SW 1271 (cell line): Measurements from ENCODE around the gene PCBP3.

Experiments used
- DNase-seq, 2 experiments: peaks; one replicate each; lab custom pipeline; 2025; lab: John Stamatoyannopoulos, UW

PCBP3 gene

GRCh38 chr21:45861156-45861870 is 217.8 kb downstream of the PCBP3 start:
- no peak for DNase-seq

- no peak for DNase-seq
These were observed 219.2 kb downstream of the PCBP3 start for GRCh38 chr21:45862543-45863207.

GRCh38 chr21:45863267-45863666 is 219.7 kb downstream of the PCBP3 start:
- no peak for DNase-seq

- DNase-seq: no peak
These were observed 220.2 kb downstream of the PCBP3 start for GRCh38 chr21:45863751-45864150.

GRCh38 chr21:45864436-45864835 is 220.9 kb downstream of the PCBP3 start:
- no peak for DNase-seq

- no peak for DNase-seq
These were observed 221.7 kb downstream of the PCBP3 start for GRCh38 chr21:45865106-45865835.

- no peak for DNase-seq
These were observed 223.0 kb downstream of the PCBP3 start for GRCh38 chr21:45866551-45866950.

GRCh38 chr21:45867041-45867666 is 223.6 kb downstream of the PCBP3 start:
- DNase-seq: no peak

GRCh38 chr21:45867671-45868081 is 224.2 kb downstream of the PCBP3 start:
- no peak for DNase-seq

- no peak for DNase-seq
These were observed 224.6 kb downstream of the PCBP3 start for GRCh38 chr21:45868086-45868485.

GRCh38 chr21:45868488-45868887 is 225.0 kb downstream of the PCBP3 start:
- no peak for DNase-seq

GRCh38 chr21:45869121-45870007 is 225.8 kb downstream of the PCBP3 start:
- no peak for DNase-seq

GRCh38 chr21:45870421-45870820 is 226.9 kb downstream of the PCBP3 start:
- no peak for DNase-seq

- DNase-seq: no peak
These were observed 227.5 kb downstream of the PCBP3 start for GRCh38 chr21:45870851-45871615.

- no peak for DNase-seq
These were observed 228.2 kb downstream of the PCBP3 start for GRCh38 chr21:45871616-45872236.

- no peak for DNase-seq
These were observed 228.9 kb downstream of the PCBP3 start for GRCh38 chr21:45872471-45872870.

- no peak for DNase-seq
These were observed 229.4 kb downstream of the PCBP3 start for GRCh38 chr21:45872902-45873301.

- no peak for DNase-seq
These were observed 229.9 kb downstream of the PCBP3 start for GRCh38 chr21:45873418-45873817.

GRCh38 chr21:45873866-45874265 is 230.3 kb downstream of the PCBP3 start:
- DNase-seq: no peak

- no peak for DNase-seq
These were observed 231.3 kb downstream of the PCBP3 start for GRCh38 chr21:45874716-45875415.
